Measurements from ENCODE around the gene CLK3.
"Not testable (repeated sequence)": the region's sequence is repeated elsewhere in the genome, so short reads cannot be mapped to it uniquely, and the experiment has no call there.

The CLK3 gene

DNA sequence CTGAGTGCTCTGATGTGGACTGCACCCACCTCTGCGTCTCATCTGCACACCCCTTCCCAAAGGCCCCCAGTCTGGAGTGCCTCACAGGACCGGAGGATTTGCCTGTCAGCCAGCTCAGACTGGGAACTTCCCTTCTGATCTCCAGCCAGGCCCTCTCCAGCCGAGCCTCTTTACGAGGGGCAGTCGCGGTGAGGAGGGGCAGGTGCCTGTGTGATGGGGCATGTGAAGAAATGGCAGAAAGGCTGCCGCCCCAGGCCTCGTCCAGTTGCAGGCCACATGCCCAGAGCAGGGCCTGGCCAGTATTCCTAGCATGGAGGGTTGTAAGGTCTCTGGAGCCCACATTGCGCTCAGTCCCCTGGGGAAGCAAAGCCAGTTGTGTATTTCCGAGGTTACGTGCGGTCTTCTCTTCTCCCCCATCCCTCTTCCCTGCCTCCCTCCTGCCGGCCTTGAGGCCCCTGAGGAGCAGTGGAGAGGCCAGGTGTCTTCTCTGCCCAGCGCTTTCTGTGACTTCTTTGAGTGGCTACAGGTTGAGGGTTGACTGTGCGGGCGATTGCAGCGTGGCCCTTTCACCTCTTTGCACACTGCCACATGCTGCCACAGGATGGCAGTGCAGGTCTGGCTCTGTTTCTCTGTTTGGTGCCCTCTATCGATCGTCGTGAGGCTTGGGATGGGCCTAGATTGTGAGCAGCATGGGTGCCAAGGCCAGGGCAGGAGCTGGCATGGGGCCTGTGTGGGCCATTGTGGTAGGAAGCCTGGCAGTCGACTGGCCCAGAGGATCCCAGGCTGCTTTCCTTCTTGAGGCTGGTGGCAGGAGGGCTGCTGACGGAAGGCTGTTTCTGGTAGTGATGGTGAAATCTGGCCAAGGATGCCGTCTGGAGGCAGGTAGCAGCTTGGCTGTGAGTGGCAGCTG lies 5.3 kb downstream of the CLK3 start:
- DNase-seq (ENCODE audit: low spot score), result peak; percentile 88

DNA sequence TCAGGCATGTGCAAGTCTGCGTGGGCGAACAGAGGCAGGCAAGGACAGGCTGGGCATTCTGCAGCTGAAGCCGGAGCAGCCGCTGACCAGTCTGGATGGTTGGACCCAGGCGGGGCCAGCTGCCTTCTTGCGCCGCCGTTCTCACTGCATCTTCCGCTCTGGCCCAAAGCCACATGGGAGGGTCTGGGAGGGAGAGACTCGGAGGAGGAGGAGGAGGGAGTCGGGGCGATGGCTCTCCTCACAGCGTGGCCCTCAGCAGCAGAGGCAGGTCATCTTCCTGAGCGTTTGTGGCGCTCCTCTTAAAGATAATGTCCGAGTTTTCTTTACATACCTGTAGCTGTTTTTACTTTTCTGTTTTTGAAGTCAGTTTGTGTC lies 5.9 kb downstream of the CLK3 start:
- DNase-seq (ENCODE audit: low spot score), result no peak

DNA sequence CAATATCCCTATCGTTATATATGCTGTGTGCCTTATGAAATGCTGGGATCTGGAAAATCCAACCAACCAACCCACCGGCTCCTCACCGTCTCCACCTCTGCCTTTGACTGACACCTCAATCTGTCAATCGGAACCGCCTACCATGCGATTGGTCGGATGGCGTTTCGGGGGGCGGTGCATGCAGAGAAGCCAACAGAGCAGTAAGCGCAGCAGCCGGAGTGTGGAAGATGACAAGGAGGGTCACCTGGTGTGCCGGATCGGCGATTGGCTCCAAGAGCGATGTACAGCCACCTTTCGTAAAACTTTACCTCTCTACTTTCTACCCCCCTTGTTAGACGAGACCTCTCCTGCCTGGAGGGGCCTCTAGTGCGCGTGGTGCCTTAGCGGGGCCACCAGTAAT lies 6.3 kb downstream of the CLK3 start:
- DNase-seq (ENCODE audit: low spot score), result peak; percentile 93

DNA sequence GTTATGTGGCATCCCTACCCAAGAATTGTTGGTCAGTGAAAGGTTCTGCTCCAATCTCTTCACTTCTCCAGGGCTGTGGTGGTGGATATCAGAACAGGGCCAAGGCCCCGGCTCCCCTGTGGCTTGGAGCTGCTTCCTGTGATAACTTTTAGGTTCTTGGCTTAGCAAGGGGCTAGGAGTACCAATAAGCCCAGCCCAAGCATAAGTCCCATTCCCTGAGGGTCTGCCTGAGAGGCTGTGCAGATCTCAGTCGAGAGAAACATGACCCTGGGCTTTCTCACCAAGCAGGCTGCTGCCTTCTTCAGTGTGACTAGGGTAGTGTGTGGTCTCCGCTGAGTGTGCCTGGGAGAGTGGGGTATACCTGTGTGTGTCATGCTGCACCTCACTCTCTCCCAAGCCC lies 7.1 kb downstream of the CLK3 start:
- DNase-seq (ENCODE audit: low spot score), result no peak

DNA sequence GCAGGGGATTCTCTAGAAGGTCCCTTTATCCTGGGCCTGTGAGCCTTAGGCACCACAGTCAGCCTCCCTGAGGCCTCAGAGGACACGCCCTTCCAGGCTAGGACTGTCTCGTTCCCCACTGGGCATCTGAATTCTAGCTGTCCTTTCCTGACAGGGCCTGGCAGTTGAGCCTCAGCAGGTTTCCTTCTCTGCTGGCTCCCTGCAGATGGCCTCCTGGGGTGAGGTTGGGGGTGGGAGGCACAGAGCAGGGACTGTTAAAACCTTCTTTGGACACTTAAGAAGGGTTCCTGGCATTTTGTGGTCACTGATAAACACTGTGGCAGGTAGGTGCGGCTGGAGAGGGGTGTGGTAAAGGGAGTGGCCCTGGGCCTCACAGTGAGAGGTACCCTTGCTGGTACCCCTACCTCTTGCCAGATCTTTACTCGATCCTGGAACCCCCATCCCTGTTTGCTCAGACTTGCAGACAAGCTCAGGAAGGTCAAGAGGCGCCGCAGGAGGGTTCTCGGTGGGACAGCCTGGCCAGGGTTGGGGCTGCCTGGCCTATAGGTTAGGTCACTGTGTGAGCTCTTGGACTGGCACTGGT lies 8.5 kb downstream of the CLK3 start:
- DNase-seq (ENCODE audit: low spot score), result no peak

DNA sequence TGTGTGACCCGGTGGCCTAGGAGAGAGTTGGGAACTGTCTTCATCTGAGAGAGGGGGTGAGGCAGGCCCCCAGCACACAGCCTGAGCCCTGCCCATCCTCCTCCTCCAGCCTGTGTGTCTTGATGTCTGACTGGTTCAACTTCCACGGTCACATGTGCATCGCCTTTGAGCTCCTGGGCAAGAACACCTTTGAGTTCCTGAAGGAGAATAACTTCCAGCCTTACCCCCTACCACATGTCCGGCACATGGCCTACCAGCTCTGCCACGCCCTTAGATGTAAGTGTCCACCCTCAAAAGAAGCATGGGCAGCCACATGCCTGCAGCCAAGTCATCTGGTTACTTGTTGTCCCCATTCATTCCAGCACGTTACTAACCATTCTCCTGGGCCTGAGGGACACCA lies 10.1 kb downstream of the CLK3 start:
- DNase-seq (ENCODE audit: low spot score), result no peak

DNA sequence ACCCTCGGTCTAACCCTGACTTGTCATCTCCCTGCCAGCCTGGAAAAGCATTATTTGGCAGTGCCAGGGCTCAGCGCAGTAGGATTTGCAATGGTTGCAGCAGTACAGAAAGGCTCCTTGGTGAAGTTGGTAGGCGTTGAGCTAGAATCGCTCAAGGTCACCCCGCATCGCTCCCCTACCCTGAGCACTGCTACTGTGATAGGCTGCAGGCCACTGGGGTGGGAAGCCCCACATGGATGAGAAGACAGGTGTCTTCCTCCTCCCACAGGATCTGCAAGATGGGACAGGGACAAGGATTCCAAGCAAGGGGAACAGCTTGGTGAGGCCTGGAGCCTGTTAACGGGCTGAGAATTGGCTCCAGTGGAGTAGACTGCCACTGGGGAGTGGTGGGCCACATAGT lies 10.7 kb downstream of the CLK3 start:
- no peak for DNase-seq (ENCODE audit: low spot score)

DNA sequence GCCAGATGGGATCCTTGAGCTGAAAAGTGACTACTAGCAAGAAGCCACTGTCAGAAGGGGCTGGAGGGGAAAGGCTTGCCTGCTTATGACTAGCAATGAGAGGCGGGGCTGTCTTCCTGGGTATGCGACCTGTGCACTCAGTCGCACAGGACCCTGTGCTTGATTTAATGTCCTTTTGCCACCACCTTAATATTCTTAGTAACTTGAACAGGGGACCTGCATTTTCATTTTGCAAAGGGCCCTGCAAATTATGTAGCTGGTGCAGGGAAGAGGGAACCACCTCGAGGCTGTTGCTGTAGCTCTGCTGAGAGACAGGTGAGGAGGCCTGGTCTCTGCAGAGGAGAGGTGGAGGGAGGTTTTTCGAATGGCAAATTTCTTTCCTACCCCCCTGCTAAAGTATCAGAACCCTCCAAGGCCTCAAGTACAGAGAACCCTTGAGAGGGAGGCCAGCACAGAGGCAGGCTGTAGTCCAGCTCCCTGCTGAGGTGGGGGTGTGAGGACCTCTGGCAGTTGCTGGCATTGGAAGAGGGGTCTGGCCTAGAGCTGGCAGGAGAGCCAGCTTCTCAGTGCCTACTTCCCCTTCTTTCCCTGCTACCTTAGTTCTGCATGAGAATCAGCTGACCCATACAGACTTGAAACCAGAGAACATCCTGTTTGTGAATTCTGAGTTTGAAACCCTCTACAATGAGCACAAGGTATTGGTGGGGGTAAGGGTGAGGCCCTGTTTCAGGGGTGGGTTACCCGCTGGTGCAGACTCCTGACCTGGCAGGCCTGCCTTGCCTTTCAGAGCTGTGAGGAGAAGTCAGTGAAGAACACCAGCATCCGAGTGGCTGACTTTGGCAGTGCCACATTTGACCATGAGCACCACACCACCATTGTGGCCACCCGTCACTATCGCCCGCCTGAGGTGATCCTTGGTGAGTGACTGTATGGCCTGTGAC lies 11.4 kb downstream of the CLK3 start:
- DNase-seq (ENCODE audit: low spot score), result no peak

DNA sequence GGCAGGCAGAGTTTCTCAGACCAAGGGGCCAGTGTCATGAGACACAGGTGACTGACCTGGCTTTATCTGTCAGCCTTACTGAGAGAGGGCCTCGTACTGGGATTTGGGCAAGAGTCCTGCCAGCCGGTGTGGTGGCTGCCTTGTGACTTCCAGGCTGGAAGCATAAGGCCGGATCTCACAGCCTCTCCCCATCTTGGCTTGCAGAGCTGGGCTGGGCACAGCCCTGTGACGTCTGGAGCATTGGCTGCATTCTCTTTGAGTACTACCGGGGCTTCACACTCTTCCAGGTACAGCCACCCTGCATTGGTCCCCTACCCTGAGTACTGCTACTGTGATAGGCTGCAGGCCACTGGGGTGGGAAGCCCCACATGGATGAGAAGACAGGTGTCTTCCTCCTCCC lies 12.1 kb downstream of the CLK3 start:
- no peak for DNase-seq (ENCODE audit: low spot score)

DNA sequence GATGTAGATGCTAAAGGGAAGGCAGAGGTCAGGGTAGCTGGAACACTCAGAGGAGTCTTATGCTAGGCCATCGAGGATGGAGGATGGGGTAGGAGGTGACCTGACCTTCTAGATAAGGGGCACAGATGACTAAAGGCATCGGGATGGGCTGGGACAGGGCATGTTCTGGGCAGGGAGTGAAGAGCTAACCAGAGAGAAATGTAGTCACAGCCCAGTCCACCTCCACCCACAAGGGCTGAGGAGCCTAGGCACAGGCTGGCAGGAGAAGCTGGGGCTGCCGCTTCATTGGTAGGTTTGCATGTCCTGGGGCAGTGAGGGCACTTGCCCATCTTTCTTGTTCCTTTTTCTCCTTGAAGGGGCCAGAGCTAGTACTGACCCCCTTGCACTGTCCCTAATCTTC lies 12.6 kb downstream of the CLK3 start:
- DNase-seq (ENCODE audit: low spot score), result no peak

DNA sequence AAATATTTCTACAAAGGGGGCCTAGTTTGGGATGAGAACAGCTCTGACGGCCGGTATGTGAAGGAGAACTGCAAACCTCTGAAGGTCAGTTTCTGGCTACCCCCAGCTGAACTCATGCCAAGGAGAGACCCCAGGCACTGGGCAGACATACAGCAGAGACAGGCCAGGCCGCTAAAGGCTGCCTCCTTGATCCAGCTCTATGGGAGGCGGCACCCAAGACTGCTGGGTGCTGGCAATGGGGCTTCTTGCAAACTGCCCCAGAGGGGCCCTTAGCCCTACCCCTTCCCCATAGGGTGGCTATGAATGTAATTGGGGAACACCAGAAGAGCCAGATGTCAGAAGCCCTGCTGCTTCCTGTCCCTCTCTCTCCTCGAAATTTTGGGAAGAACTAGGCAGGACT lies 13.3 kb downstream of the CLK3 start:
- no peak for DNase-seq (ENCODE audit: low spot score)

DNA sequence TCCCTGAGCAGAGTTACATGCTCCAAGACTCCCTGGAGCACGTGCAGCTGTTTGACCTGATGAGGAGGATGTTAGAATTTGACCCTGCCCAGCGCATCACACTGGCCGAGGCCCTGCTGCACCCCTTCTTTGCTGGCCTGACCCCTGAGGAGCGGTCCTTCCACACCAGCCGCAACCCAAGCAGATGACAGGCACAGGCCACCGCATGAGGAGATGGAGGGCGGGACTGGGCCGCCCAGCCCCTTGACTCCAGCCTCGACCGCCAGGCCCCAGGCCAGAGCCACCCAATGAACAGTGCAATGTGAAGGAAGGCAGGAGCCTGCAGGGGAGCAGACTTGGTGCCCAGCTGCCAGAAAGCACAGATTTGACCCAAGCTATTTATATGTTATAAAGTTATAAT lies 14.1 kb downstream of the CLK3 start:
- DNase-seq (ENCODE audit: low spot score), result not testable (repeated sequence)

DNA sequence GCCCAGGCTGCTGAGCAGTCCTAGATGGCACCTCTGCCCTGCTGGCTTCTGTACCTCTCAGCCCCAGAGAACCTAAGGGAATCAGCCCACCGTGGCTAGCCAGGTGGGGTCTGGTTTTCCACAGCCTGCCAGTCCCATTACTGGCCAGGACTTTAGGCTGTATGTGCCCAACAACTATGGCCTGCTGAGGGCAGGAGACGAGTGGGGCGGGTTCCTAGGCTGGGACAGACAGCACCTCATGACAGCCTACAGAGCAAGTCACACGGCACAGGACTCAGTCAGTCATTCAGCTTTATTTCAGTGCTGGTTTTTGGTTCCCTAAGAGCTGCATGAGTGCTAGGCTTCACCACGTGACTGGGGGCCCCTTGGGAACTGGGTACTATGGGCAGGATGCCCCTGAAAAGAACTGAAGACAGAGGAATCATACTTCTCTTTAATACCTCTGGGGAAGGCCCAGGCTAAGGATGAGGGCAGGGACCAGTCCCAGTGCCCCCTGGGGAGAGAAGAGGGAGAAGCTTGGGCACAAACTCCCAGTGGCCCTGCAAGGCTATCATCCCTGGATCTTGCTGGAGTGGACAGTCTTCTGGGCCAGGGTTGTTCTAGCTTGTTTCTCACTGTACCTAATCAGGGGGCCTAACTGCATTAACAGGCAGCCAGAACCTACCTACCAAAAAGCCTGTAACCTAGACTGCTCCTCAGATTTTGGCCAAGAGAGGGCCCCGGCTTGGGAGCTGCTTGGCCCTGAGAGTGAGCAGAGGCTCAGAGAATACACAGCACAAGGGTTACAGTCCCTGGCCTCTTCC lies 14.8 kb downstream of the CLK3 start:
- no peak for DNase-seq (ENCODE audit: low spot score)

DNA sequence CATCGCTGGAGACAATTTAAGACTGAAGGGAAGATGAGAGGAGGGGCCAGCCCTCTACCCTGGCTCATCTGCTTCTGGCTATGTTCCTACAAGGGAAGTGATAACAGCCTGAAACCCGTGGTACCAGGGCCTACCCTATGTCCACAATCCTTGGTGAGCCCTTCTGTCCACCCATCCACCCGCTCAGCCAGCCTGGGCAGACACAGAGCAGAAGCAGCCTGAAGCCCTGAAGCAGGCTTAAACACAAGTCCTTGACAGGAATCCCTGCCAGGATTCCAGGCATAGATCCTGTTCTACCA lies 15.4 kb downstream of the CLK3 start:
- no peak for DNase-seq (ENCODE audit: low spot score)

DNA sequence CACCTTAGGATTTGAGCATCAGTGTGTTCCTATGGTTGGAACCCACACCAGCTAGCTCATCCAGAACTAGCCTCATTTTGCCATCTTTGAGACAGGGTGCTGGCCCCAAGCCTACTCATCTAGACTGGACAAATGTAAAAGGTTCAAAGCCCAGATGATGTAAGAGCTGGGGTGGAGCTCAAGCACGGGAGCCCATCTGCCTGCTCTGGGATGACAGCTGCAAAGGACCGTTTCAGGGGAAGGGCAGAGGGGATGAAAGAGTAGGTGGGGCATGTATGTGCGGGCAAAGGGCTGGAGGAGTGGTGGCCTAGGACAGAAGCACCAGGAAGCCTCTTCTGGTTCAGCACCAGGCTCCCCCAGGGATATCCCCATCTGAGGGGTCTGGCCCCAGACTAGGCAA lies 15.8 kb downstream of the CLK3 start:
- no peak for DNase-seq (ENCODE audit: low spot score)

DNA sequence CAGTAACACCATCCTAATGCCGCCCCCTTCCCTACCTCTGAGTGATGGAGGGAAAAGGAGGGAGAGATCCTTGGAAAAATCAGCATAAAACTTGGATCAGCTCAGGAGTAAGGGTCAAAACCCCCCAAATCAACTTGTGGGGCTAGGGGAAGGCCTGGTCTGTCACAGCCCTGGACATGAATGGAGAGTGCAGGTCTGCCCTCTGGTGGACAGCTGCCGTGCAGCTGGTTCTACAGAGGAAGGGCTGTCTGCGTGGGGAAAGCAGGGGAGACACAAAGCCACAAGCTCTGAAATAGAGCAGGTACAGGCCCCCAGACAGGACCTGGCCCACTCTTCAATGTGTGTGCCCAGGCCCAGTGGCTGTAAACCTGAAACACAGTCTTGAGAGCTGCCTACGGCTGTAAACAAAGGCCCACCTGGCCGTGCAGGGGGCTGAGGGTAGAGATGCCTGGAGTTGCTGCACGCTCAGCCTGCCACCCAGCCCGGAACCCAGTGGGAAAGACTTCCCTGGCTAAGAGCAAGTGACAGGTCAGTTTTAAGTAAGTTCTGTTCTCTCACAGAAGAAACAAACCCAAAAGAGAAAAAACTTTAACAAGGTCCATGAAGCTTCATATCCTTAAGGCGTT lies 16.4 kb downstream of the CLK3 start:
- peak; percentile 72 for DNase-seq (ENCODE audit: low spot score)

DNA sequence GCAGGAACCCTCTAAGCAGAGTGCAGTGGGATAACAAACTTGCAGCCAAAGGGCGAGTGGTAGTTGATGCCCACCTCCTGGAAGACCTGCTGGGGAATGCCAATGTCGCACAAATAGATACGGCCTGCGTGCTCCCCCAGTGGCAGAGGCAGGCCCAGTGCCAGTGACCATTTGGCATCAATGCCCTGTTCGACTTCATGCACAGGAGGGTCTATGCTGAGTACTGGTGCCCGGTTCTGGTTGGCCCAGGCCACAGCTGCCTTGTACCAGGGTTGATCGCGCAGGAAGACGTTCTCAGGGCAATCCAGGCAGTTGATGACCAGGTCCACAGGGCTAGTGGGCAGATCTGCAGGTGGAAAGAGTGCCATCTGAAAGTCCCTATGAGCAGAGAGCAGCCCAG lies 17.0 kb downstream of the CLK3 start:
- DNase-seq (ENCODE audit: low spot score), result no peak

DNA sequence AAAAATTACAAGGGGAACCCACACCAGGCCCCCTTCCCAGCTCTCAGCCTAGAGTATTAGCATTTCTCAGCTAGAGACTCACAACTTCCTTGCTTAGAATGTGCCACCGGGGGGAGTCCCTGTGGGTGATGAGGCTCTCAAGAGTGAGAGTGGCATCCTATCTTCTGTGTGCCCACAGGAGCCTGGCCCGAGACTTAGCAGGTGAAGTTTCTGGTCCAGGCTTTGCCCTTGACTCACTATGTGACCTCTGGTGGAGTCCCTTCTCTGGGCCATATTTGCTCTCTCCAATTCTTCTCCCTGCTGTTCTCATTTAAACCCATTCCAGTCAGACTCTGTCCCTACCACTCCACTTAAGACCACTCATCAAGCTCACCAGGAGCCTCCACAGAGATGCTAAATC lies 18.1 kb downstream of the CLK3 start:
- DNase-seq (ENCODE audit: low spot score), result no peak

DNA sequence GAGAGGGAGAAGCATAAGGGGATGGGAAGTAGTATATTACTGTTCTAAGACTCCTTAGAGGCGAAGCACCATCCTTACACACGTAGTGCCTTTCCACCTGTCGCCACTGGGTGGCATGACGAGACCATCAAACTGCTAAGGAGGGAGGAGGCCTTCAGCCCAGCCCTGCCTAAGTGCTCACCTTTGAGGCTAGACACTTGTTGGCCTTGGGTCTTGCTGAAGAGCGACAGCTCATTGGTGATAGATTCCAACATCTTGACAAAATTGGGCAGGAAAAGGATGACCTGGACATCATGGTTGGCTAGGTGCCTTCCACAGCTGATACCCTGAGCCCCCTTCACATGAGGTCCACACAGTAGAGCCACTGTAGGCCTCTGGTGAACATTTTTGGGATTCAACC lies 19.6 kb downstream of the CLK3 start:
- peak; percentile 82 for DNase-seq (ENCODE audit: low spot score)

DNA sequence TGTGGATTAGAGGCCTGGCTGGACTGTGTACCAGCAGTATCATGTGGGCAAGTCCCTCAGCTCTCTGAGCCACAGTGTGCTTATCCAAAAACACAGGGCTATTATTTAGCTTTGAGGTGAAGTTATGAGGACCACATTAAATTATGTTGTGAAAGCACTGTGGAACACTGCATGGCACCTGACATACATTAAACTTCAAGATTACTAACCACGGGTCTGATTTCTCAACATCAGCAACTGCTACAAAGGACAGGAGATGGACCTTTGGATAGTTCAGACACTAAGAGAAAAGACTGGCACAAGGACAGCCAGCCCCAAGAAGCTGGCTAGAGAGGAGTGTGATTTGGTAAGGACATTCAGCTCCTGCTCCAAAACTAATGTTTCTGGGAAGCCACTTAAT lies 21.3 kb downstream of the CLK3 start:
- no peak for DNase-seq (ENCODE audit: low spot score)

DNA sequence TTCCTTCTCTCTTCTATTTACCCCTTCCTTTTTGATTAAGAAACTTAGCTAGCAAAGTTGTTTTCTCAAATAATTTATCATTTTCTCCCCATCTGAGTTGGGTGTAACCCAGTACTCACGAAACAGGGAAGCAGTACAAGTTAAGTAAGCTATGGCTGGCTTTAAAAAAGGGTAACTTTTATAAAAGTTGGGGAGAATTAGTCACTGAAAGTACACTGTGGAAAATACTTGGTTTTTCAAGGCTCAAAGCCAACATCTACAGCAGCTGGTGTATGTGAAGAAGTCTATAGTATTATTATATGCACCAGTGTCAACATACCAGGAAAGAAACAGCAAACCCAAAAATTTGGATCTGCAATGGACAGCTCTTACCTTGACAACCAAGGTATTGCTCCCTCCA lies 25.5 kb downstream of the CLK3 start:
- no peak for DNase-seq (ENCODE audit: low spot score)

DNA sequence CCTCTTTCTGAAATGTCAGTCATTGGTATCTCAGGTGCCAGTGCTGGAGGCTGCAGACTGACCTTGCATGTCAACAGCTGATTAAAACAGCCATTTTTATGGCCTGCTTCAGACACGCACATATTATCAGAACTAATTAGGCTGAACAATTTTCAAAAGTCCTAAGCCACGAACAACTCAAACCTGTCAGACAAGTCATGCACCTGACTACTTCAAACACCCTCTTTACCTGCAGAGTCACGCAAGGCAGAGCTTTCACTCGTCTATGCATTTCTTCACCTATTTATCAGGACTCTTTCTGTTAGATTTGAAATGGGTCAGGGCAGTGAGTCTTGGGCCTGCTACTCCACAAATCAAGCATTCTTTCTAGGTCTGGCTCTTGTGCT lies 26.7 kb downstream of the CLK3 start:
- no peak for DNase-seq (ENCODE audit: low spot score)
